ENCODE data around the gene ADAT3.

ADAT3 gene

GRCh38 chr19:1905110-1905862 lies at the start of gene ADAT3, which contains the start of gene SCAMP4:
ADAT3 (plus strand) TSS chr19:1905399; CDS start chr19:1912048, 6,649 bp downstream.
SCAMP4 (plus strand) TSS chr19:1905399; CDS start chr19:1915020, 9,621 bp downstream.
- DNase-seq (ENCODE audit: low spot score): peak; percentile 99

- DNase-seq (ENCODE audit: low spot score): no peak
These were observed 49.4 kb upstream of the ADAT3 start for GRCh38 chr19:1855828-1856255.

- no peak for DNase-seq (ENCODE audit: low spot score)
These were observed 48.9 kb upstream of the ADAT3 start for GRCh38 chr19:1856345-1856697.

- peak; percentile 85 for DNase-seq (ENCODE audit: low spot score)
These were observed 48.2 kb upstream of the ADAT3 start for GRCh38 chr19:1856698-1857603.

- DNase-seq (ENCODE audit: low spot score): no peak
These were observed 47.4 kb upstream of the ADAT3 start for GRCh38 chr19:1857648-1858326.

- no peak for DNase-seq (ENCODE audit: low spot score)
These were observed 46.7 kb upstream of the ADAT3 start for GRCh38 chr19:1858412-1859081.

- no peak for DNase-seq (ENCODE audit: low spot score)
These were observed 45.8 kb upstream of the ADAT3 start for GRCh38 chr19:1859331-1859781.

GRCh38 chr19:1860042-1860775 lies 45.0 kb upstream of the ADAT3 start:
- DNase-seq (ENCODE audit: low spot score): peak; percentile 76

- DNase-seq (ENCODE audit: low spot score): peak; percentile 24
These were observed 44.2 kb upstream of the ADAT3 start for GRCh38 chr19:1860821-1861598.

GRCh38 chr19:1861599-1862031 lies 43.6 kb upstream of the ADAT3 start:
- no peak for DNase-seq (ENCODE audit: low spot score)

GRCh38 chr19:1862068-1862423 lies 43.2 kb upstream of the ADAT3 start:
- no peak for DNase-seq (ENCODE audit: low spot score)

GRCh38 chr19:1862424-1863327 lies 42.5 kb upstream of the ADAT3 start:
- DNase-seq (ENCODE audit: low spot score): peak; percentile 86

GRCh38 chr19:1863328-1863637 lies 41.9 kb upstream of the ADAT3 start, which contains the start of gene KLF16:
KLF16 (minus strand) TSS chr19:1863579; CDS start chr19:1863497, 82 bp downstream.
- DNase-seq (ENCODE audit: low spot score): peak; percentile 24

GRCh38 chr19:1863638-1864479 lies 41.3 kb upstream of the ADAT3 start:
- peak; percentile 98 for DNase-seq (ENCODE audit: low spot score)

GRCh38 chr19:1864480-1865171 lies 40.6 kb upstream of the ADAT3 start:
- peak; percentile 87 for DNase-seq (ENCODE audit: low spot score)

GRCh38 chr19:1865172-1866010 lies 39.8 kb upstream of the ADAT3 start:
- no peak for DNase-seq (ENCODE audit: low spot score)
